ENCODE measurements around the gene MLLT3.

DNA sequence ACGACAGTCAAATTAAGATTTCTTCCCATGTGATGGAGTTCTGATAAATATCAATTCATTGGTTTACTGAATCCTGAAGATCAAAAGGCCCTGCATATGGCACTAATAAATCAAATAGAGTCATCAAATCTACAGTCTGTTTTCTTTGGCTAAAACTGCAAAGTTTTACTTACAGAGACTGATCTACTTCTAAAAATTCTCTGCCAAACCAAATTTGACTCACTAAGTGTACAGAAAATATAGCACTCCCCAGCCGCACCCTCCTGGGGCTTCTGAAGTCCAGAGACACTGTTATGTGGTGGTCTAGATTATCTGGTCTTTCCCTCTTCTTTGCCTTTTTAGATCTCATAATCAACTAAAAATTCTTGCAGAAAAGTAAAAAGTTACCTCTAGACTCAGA, 237.7 kb downstream of the MLLT3 start:
- TF ChIP-seq, protein P1, sequence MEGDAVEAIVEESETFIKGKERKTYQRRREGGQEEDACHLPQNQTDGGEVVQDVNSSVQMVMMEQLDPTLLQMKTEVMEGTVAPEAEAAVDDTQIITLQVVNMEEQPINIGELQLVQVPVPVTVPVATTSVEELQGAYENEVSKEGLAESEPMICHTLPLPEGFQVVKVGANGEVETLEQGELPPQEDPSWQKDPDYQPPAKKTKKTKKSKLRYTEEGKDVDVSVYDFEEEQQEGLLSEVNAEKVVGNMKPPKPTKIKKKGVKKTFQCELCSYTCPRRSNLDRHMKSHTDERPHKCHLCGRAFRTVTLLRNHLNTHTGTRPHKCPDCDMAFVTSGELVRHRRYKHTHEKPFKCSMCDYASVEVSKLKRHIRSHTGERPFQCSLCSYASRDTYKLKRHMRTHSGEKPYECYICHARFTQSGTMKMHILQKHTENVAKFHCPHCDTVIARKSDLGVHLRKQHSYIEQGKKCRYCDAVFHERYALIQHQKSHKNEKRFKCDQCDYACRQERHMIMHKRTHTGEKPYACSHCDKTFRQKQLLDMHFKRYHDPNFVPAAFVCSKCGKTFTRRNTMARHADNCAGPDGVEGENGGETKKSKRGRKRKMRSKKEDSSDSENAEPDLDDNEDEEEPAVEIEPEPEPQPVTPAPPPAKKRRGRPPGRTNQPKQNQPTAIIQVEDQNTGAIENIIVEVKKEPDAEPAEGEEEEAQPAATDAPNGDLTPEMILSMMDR (IDR thresholded peaks at IDR 0.05; ENCODE audit: low read depth, low read length) = no peak
- TF ChIP-seq EZH2phosphoT487 (IDR thresholded peaks at IDR 0.05; ENCODE audit: low read depth) = no peak

Measured in OCI-LY3 (cell line).